ENCODE measurements around the gene PLXND1. TPM values are rescaled to one million over a fixed set of nuclear protein-coding genes. Genes with fewer than 3 reads are reported as not detected.
A peak's percentile ranks its signal among the peaks of the same experiment; 100 is the strongest.
"Not testable (repeated sequence)": the region's sequence is repeated elsewhere in the genome, so short reads cannot be mapped to it uniquely, and the experiment has no call there.

PLXND1 gene
- total RNA-seq, 1 donor from 2014 or later = 37.7 TPM

DNA sequence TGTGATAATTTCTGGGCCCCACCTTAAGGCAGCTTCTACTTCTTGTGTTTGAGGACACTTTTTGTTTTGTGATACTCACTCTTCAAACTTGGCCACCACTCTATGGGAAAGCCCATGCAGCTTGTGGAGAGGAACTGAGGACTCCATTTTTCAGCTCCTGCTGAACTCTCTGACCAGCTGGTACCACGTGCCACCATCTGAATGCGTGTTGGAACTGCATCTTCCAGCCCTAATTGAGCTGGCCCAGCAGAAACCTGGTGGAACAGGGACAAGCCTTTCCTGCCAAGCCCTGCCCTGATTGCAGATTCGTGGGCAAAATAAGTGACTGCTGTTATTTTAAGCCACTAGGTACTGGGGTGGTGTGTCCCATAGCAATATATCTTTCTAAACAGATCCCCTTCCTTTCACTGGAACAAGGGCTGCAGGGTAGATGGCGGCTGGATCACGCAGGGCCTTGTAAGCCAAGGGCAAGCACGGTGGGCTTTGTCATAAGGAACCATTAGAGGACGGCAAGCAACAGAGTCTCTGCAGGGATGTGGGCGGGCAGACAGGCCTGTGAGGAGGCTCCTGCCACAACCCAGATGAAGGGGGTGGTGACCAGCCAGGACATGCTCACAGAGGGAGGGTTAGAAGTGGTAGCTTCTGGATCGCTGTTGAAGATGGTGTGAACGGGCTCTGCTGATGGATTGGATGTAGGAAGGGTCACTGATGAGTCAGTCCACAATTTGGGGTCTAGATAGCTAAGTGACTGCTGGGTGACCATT, 54.0 kb downstream of the PLXND1 start:
- DNase-seq (ENCODE audit: low read depth) = no peak

DNA sequence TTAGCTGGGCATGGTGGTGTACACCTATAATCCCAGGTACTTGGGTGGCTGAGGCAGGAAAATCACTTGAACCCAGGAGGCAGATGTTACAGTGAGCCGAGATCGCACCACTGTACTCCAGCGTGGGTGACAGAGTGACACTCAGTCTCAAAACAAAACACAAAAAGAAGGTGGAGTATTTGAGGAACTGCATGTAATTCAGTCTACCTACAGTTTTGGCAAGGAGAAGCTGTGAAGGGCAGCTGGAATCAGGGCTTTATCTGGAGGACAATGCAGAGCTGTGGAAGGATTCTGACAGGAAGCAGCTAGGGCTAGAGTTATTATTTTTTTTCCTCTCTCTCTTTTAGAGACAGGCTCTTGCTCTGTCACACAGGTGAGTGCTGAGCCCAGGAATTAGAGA, 56.7 kb downstream of the PLXND1 start:
- DNase-seq (ENCODE audit: low read depth) = no peak

DNA sequence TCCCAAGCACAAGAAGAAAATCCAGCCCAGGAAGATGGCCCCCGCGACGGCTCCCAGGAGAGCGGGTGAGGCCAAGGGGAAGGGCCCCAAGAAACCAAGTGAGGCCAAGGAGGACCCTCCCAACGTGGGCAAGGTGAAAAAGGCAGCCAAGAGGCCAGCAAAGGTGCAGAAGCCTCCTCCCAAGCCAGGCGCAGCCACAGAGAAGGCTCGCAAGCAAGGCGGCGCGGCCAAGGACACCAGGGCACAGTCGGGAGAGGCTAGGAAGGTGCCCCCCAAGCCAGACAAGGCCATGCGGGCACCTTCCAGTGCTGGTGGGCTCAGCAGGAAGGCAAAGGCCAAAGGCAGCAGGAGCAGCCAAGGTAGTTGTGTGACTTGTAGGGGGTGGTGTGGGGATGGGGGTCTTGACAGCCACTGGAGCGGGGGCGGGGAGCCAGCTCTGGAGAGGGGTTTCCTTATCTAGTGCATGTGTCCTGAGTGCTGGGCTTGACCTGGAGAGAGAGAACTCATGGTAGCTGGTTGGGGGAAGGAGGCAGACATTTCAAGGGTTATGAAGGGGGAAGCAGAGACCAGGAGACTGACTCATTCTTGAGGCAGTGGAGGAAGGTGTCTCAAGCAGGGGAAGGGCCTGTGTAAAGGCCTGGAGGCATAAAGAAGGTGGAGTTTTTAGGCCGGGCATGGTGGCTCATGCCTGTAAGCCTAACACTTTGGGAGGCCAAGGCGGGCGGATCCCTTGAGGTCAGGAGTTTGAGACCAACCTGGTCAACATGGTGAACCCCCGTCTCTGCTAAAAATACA, 57.3 kb downstream of the PLXND1 start:
- DNase-seq (ENCODE audit: low read depth) = no peak

DNA sequence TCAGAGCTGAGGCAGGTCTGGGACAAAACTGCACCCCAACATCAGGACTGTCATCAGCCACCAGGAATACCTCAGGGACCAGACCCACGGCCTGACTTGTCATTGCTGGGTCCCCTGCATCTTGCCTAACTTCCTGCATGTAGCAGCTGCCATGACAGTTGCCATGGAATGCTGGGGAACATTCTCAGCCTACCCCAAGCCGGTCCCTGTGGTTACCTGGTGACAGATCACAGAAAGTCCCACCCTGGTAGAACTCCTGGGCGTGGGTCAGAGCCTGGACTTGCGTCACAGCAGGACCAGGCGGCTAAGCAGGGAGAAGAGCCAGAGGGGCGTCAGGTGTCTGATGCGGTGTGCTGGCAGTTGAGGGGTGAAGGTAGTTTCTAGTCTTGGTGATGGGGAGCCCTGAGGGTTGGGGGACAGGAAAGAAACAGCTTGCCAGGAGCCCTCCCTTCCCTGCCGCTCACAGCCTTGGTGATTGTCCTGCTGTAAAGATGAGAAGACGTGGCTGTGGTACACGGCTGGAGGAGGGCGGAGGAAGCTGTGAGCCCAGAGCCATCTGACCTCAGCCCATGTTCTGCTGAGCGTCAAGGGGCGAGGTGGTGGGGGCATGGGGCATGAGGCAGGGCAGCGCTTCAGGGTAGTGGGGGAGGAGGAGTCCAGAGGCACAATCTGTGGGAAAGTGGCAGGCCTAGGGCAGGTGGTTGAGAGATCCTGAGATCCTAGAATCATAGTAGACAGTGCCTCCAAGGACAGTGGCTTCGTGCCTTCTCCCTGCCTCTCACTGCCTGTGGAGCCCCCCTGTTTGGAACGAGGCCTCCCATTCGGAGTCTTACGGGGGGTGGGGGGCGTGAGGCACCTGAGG, 58.1 kb downstream of the PLXND1 start:
- peak; percentile 44 for DNase-seq (ENCODE audit: low read depth)

DNA sequence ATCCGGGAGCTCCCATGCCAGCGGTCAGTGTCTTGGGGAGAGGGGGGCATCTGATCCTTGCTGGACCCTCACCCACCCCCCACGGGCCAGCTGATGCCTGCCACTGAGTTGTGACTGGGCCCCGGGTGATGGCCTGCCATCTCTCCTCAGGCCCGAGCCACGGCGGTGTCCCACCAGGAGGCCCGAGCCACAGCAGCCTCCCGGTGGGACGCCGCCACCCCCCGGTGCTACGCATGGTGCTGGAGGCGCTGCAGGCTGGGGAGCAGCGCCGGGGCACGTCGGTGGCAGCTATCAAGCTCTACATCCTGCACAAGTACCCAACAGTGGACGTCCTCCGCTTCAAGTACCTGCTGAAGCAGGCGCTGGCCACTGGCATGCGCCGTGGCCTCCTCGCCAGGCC, 59.2 kb downstream of the PLXND1 start:
- no peak for DNase-seq (ENCODE audit: low read depth)

DNA sequence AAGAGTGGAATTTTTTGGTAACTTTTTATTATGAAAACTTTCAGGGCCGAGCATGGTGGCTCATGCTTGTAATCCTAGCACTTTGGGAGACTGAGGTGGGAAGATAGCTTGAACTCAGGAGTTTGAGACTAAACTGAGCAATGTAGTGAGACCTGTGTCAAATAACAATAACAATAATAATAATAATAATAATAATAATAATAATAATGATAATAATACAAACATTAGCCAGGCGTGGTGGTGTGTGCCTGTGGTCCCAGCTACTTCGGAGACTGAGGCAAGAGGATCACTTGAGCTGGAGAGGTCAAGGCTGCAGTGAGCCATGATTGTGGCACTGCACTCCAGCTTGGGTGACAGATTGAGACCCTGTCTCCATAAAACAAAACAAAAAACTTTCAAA, 60.5 kb downstream of the PLXND1 start:
- DNase-seq (ENCODE audit: low read depth) = not testable (repeated sequence)

DNA sequence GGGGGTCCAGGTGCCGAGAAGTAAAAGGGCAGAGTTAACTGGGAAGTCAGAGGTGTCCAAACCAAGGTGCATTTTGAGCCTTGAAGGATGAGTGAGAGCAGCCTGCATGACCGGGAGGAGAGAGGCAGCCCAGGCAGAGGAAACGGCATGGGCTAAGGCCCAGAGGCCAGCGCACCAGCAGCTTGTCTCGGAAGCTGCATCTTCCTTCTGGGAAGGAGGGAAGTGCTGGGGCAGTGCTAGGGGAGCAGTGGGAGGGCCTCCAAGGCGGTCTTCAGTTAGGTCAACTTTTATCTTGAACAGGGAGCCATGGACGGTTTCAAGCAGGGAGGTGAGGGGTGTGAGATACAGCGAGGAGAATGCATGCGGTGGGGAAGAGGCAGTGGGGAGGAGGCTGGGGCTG, 62.5 kb downstream of the PLXND1 start:
- DNase-seq (ENCODE audit: low read depth) = no peak

DNA sequence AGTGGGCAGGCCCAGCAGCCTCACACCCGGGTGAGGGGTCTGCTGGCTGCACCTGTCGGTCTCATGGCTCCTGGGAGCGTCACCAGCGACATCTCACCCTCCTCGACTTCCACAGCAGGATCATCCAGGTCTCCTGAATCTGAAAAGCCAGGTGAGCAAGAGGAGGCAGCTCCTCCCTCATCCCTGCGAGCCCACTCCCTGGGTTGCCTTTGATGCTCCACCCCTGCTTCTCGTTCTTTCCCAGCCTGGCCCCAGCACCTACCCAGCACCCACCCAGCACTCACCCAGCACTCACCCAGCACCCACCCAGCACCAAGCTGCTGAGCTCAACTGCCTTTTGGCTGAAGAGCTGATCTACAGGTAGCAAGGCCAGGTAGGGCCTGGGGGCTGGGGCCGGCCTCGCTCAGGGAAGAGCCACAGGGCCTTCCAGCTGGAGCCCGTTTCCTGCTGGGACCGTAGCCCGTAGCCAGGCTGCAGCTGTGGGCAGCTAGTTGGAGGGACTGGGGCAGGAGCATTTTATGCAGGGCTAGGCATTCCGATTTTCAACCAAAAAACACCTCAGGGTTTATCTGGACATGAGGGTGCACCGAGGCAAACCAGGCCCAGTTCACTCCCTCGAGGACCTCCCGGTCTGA, 63.2 kb downstream of the PLXND1 start, which contains the start of gene H1-8:
H1-8 (plus strand) TSS at position 20 of the 635 bp plus-strand sequence; CDS start at position 64, 44 bp downstream.
- DNase-seq (ENCODE audit: low read depth) = no peak

DNA sequence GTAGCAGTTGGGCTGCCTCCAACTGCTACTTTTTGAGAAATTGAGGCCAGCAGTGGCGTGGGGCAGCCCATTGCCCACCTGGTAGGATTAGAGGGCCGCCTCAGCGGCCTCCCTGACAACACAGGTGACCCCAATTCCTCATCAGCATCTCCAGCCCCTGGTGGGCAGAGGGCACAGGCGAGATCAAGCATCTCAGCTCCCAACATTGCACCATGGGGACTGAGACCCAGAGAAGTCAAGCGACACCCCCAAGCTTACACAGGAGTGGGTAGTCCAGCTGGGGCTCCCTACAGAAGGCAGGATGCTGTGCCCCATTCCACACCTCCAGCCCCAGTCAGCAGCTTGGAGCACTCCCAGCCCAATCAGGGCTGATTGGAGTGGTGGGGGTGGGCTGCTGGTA, 63.7 kb downstream of the PLXND1 start:
- no peak for DNase-seq (ENCODE audit: low read depth)

DNA sequence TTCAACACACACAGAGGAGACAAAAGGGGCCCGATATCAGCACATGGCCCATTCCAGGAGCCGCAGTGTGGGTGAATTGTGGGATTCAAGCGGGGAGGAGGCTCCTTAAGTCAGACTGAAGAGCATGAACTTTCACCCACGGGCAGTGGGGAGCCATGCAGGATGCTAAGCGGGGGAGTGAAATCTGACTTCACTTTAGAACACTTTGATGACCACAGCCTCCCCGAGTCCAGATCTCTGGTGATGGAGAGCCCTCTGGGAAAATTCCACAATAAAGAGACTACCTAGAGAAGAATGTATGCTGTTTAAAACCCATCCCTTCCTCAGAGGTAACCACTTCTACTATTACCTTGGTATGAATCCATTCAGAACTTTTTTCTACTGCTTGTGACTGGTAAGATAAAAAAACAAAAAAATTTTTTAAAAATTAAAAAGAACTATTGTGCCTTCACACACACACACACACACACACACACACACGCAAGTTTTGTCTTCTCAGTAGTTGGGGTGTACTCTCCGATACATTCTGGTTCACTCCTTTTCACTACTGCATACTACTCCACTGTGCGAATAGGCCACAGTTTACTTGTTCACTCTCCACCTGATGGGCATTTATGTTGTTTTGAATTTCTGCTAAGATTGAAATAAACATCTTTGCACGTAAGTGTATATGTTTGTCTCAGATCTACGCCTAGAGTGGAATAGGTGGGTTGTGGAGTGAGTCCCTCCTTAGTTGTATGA, 65.5 kb downstream of the PLXND1 start:
- DNase-seq (ENCODE audit: low read depth) = no peak

DNA sequence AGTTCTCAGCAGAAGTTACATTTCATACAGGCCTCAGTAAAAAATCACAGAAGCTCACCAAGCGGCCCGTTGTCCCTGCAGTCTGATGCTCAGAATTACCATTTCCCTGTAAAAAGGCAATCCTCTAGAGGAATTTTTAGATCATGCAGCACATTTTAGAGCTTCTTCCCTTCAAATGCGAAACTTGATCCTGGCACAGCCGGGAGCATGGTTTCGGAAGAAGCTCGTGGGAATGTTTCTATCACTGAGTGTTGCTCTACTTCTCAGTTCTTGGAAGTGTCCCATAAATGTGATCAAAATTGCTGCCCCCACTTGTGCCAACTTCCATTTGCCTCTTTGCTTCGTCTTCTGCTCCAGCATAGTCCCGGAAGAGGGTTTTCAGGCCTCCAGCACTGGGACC, 67.3 kb downstream of the PLXND1 start:
- DNase-seq (ENCODE audit: low read depth) = peak; percentile 60

DNA sequence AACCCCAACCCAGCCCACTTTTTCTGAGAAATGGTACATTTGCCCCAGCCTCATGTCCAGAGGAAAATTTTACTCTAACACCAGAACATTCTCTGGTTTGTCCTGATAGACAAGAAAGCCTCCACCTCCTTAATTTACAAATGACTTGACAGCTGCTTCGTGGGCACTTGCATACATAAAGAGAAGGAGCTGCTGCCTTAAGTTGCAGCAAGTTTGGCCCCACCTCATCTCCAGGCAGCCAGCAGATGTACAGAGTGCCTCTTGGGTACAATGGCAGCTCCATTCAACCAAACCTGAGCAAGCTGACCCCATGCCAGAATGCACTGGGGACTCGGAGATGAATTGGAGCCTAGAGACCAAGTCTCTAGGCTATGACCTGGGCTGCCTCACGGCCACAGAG, 69.7 kb downstream of the PLXND1 start:
- no peak for DNase-seq (ENCODE audit: low read depth)

DNA sequence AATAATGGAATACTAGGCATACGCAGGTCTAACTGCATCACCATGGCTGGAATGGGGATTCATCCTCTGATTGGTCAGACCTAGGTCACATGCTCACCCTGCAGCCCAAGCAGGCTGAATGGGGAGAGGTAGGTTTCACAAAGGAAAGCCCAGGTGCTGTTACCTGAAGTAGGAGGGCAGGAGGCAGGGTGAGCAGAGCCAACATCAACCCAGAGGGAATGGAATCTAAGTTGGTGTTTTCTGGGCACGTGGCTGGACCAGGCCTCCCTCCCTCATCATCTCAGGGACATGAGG, 70.2 kb downstream of the PLXND1 start:
- DNase-seq (ENCODE audit: low read depth) = no peak

DNA sequence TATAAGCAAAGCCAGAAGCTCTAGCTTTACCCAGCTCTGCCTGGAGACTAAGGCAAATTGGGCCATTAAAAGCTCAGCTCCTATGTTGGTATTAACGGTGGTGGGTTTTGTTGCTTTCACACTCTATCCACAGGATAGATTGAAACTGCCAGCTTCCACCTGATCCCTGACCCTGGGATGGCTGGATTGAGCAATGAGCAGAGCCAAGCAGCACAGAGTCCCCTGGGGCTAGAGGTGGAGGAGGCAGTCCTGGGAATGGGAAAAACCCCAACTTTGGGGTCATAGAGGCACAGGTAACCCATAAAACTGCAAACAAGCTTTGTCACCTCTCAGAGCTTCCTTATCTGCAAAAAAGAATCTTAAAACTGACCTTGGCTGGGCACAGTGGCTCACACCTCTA, 71.4 kb downstream of the PLXND1 start:
- no peak for DNase-seq (ENCODE audit: low read depth)

DNA sequence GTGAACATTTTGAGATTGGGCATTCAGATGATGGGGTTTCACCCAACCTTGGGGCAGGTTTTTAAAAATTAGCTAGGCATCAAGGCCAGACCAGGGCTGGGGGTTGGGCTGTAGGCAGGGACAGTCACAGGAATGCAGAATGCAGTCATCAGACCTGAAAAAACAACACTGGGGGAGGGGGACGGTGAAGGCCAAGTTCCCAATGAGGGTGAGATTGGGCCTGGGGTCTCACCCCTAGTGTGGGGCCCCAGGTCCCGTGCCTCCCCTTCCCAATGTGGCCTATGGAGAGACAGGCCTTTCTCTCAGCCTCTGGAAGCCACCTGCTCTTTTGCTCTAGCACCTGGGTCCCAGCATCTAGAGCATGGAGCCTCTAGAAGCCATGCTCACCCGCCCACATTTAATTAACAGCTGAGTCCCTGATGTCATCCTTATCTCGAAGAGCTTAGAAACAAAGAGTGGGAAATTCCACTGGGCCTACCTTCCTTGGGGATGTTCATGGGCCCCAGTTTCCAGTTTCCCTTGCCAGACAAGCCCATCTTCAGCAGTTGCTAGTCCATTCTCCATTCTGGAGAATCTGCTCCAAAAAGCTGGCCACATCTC, 71.9 kb downstream of the PLXND1 start:
- no peak for DNase-seq (ENCODE audit: low read depth)

DNA sequence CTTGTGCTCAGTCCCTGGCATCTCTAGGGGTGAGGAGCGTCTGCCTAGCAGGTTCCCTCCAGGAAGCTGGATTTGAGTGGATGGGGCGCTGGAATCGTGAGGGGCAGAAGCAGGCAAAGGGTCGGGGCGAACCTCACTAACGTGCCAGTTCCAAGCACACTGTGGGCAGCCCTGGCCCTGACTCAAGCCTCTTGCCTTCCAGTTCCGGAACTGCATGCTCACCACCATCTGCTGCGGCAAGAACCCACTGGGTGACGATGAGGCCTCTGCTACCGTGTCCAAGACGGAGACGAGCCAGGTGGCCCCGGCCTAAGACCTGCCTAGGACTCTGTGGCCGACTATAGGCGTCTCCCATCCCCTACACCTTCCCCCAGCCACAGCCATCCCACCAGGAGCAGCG, 73.1 kb downstream of the PLXND1 start:
- no peak for DNase-seq (ENCODE audit: low read depth)

DNA sequence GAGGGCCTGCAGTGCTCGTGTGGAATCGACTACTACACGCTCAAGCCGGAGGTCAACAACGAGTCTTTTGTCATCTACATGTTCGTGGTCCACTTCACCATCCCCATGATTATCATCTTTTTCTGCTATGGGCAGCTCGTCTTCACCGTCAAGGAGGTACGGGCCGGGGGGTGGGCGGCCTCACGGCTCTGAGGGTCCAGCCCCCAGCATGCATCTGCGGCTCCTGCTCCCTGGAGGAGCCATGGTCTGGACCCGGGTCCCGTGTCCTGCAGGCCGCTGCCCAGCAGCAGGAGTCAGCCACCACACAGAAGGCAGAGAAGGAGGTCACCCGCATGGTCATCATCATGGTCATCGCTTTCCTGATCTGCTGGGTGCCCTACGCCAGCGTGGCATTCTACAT, 74.2 kb downstream of the PLXND1 start:
- no peak for DNase-seq (ENCODE audit: low read depth)

DNA sequence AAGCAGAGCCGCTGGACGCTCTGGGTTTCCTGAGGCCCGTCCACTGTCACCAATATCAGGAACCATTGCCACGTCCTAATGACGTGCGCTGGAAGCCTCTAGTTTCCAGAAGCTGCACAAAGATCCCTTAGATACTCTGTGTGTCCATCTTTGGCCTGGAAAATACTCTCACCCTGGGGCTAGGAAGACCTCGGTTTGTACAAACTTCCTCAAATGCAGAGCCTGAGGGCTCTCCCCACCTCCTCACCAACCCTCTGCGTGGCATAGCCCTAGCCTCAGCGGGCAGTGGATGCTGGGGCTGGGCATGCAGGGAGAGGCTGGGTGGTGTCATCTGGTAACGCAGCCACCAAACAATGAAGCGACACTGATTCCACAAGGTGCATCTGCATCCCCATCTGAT, 74.8 kb downstream of the PLXND1 start:
- DNase-seq (ENCODE audit: low read depth) = no peak

DNA sequence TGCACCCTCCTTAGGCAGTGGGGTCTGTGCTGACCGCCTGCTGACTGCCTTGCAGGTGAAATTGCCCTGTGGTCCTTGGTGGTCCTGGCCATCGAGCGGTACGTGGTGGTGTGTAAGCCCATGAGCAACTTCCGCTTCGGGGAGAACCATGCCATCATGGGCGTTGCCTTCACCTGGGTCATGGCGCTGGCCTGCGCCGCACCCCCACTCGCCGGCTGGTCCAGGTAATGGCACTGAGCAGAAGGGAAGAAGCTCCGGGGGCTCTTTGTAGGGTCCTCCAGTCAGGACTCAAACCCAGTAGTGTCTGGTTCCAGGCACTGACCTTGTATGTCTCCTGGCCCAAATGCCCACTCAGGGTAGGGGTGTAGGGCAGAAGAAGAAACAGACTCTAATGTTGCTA, 75.7 kb downstream of the PLXND1 start:
- no peak for DNase-seq (ENCODE audit: low read depth)

DNA sequence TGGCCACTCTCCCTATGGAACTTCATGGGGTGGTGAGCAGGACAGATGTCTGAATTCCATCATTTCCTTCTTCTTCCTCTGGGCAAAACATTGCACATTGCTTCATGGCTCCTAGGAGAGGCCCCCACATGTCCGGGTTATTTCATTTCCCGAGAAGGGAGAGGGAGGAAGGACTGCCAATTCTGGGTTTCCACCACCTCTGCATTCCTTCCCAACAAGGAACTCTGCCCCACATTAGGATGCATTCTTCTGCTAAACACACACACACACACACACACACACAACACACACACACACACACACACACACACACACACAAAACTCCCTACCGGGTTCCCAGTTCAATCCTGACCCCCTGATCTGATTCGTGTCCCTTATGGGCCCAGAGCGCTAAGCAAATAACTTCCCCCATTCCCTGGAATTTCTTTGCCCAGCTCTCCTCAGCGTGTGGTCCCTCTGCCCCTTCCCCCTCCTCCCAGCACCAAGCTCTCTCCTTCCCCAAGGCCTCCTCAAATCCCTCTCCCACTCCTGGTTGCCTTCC, 76.2 kb downstream of the PLXND1 start:
- no peak for DNase-seq (ENCODE audit: low read depth)
